Adrenal gland (tissue), 5 donors: ENCODE data around the gene PTPRQ.

Experiments
- CTCF ChIP-seq, 6 experiments: fragments of 450-650 bp in 4 of 6; fragments of 200-600 bp in 2 of 6; sonication (generic) in 1 of 6; IDR thresholded peaks; 1 replicate in 5 of 6; 2 replicates in 1 of 6; pipeline versions ENCODE4 v1.5.1 to v1.8.0; 2016 to 2021; ENCODE audit warnings: antibody characterized with exemption in 6 of 6, mild to moderate bottlenecking in 2 of 6, moderate library complexity in 1 of 6
- POLR2A ChIP-seq, 2 donors: fragments of 450-650 bp; IDR thresholded peaks; one replicate each; pipeline ENCODE4 v1.6.1; 2017; ENCODE audit warnings: antibody characterized with exemption in 2 of 2, mild to moderate bottlenecking in 2 of 2, moderate library complexity in 1 of 2
- donor health status: DM: no; HTN: no; CAD: no.

GRCh38 chr12:80420075-80420474, 24.0 kb upstream of the PTPRQ start:
- no peak for TF ChIP-seq CTCF (IDR thresholded peaks at IDR 0.05)
- TF ChIP-seq POLR2A (IDR thresholded peaks at IDR 0.05): no peak
